Measurements from ENCODE around the gene ARHGEF7.

DNA sequence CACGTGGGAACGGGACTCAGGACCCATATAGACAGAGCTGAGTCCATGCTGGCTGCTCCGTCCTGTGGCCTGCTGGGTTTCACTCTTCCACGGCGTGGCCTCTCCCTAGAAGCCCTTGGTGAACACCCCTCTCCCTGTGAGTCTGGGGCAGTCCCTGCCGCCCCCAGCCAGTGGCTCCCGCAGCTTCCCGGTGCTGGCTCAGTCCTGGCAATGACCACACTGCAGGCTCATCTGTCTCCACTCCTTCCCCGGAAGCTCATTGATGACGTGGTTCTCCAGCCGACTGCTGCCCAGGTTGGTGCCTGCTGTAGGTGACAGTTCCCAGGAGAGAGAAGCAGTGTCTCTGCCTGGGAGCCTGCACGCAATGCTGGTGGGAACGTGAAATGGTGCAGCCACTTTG is 203.3 kb downstream of the ARHGEF7 start:
- TF ChIP-seq POLR2A (IDR thresholded peaks at IDR 0.05; ENCODE audit: low read depth, low read length) (no peak), TAF1 (IDR thresholded peaks at IDR 0.05; ENCODE audit: borderline replicate concordance, low read depth, low read length) (no peak)
